OCI-LY3 (cell line): Measurements from ENCODE around the gene EPB41L5.
"Not testable (repeated sequence)": the region's sequence is repeated elsewhere in the genome, so short reads cannot be mapped to it uniquely, and the experiment has no call there.

Experiments used
- CTCF ChIP-seq: fragments of 200-600, 300-600 bp; sonication (generic); IDR thresholded peaks from 2 replicates; pipeline ENCODE4 v1.5.1; 2014; ENCODE audit warnings: antibody characterized with exemption, low read length, low read depth
- EZH2phosphoT487 ChIP-seq: fragments of 200-600 bp; shearing (Covaris generic); IDR thresholded peaks from 2 replicates; pipeline ENCODE4 v1.6.1; 2018; ENCODE audit warnings: antibody characterized with exemption, mixed run types, low read depth

GRCh38 chr2:120045775-120046174 lies 32.9 kb downstream of the EPB41L5 start:
- not testable (repeated sequence) for TF ChIP-seq CTCF, EZH2phosphoT487
